HG03354 (cell line): Measurements from ENCODE around the gene LRRC74A.
"Not testable (repeated sequence)": the region's sequence is repeated elsewhere in the genome, so short reads cannot be mapped to it uniquely, and the experiment has no call there.

Experiments used
- ATAC-seq: cut with Tn5 transposase; IDR thresholded peaks from one replicate; pipeline ENCODE4 v1.9.1; 2021; ENCODE audit warnings: mild to moderate bottlenecking; ENCODE audit not compliant: unreplicated experiment, poor library complexity, severe bottlenecking

The LRRC74A gene

DNA sequence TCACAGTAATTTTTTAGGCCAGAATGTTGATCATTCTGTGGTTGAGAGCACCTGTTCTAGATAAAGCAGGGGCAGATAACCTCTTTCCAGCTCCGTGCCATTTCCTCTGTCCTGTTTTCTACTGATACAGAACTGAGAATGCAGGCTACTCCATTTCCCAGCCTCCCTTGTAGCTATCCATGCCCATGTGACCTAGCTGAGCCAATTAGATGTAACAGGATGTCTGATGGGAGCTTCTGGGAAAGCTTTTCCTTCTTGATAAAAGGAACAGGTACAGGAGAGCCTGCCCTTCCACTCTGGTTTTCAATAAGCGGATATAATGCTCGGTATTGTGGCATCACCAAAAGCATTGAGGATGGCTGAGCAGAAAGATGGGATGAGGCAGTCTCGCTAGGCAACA lies 54.2 kb downstream of the LRRC74A start:
- no peak for ATAC-seq

- ATAC-seq, result no peak
These were observed 55.1 kb downstream of the LRRC74A start for GRCh38 chr14:76881348-76881747.

DNA sequence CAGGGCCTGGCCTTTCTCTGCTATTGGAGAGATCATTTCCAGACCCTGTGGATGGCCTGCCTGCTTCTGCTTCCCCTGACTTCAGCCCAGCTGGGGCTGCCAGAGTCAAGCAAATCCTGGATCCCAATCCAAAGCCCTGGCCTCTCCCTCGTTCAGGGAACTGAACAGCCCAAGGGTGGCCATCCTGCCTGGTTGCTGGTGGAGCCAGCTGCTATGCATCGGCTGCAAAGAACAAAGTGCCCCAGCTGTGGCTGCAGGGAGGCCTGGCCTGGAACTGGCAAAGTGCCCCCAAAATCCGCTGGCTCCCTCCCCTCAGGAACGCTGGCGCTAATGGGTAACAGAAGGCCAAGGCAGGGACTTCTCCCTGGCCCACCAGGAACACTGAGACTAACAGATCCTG lies 56.4 kb downstream of the LRRC74A start:
- ATAC-seq, result no peak

GRCh38 chr14:76883447-76883846 lies 57.2 kb downstream of the LRRC74A start:
- ATAC-seq, result no peak

GRCh38 chr14:76884394-76884793 lies 58.2 kb downstream of the LRRC74A start:
- ATAC-seq, result no peak

- no peak for ATAC-seq
These were observed 58.7 kb downstream of the LRRC74A start for GRCh38 chr14:76884853-76885276.

DNA sequence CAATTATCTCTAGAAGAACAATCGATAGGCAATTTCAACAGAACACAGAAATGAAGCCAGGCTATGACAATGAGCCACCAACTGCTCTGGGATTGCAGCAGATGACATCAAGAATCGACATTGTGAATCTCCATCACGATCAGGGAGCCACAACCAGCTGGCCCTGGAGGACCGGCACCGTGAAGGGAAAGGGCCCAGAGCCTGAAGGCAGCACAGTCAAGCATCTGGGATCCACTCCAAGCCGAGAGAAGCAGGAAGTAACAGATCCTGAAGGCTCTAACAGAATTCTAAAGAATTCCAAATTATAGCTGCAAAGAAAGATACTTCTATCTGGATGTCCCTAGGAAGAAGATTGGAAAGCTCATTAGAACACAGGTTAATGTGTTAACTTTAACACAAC lies 61.0 kb downstream of the LRRC74A start:
- ATAC-seq, result no peak

DNA sequence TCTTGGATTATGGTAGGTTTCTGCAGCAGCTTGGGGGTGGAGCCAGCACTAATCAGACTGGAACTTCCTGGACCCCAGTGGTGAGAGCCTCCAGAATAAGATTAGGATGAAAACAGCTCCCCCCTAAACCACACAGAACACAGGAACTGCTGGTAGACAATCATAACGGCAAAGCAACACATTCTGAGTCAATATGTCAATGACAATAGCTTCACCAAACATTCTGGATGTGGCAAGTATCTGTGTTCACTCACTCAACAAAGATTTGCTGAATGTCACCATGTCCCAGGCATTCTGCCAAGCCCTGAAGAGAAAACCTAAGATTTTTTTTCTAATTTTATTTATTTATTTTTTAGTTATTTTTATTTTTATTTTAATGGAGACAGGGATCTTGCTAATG lies 65.2 kb downstream of the LRRC74A start:
- ATAC-seq, result no peak

GRCh38 chr14:76894308-76894707 lies 68.1 kb downstream of the LRRC74A start:
- no peak for ATAC-seq

DNA sequence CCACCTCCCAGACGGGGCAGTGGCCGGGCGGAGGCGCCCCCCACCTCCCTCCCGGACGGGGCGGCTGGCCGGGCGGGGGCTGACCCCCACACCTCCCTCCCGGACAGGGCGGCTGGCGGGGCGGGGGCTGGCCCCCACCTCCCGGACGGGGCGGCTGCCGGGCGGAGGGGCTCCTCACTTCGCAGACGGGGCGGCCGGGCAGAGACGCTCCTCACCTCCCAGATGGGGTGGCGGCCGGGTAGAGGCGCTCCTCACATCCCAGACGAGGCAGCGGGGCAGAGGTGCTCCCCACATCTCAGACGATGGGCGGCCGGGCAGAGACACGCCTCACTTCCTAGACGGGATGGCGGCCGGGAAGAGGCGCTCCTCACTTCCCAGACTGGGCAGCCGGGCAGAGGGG lies 71.8 kb downstream of the LRRC74A start:
- not testable (repeated sequence) for ATAC-seq

GRCh38 chr14:76900682-76901081 lies 74.5 kb downstream of the LRRC74A start:
- ATAC-seq, result no peak

GRCh38 chr14:76901171-76902055 lies 75.2 kb downstream of the LRRC74A start:
- no peak for ATAC-seq

DNA sequence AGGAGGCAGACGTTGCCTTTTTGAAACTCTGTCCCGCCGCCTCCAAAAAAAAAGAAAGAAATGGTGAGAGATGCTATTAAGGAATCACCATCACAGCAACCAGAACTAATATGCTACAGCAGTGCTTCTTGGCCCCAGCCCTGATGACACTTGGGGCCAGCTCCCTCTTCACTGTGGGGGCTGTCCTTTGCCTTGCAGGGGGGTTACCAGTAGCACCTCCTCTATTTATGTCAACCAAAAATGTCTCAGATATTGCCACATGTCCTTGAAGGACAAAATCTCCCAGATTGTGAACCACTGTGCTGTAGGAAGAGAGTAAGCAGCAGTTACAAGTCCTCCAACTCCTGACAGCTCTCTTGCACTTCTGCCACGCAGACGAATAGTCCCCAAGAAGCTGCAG lies 76.4 kb downstream of the LRRC74A start:
- no peak for ATAC-seq

DNA sequence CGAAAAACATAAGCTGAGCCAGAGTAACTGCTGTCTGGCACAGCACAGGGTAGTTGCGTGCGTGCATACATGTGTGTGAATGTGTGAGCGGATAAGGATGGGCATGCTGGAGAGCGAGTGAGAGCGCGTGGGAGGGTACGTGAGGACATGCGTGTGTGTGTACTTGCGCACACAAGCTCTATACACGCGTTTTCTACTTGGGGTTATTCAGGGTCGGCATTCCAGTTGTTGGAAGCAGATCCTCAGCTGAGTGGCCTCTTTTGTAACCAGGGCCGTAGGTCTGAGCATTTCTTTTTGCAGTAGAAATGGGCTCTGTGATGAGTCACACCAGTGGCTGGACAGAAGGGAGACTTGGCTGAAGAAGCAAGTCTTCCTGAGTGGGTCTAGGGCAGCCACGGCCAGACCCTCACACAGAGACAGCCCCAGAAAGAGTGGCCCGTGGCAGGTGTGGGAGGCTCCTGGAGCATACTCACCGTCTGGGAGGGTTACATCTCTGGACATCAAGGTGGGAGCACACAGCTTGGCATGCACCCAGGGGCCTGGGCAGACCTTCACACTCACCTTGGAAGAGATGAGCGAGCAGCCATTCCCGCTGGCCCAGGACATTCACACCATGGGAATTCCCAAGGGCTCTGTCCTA lies 78.0 kb downstream of the LRRC74A start:
- no peak for ATAC-seq

GRCh38 chr14:76904740-76905569 lies 78.7 kb downstream of the LRRC74A start:
- peak; percentile 77 for ATAC-seq

- peak; percentile 57 for ATAC-seq
These were observed 82.6 kb downstream of the LRRC74A start for GRCh38 chr14:76908834-76909233.

DNA sequence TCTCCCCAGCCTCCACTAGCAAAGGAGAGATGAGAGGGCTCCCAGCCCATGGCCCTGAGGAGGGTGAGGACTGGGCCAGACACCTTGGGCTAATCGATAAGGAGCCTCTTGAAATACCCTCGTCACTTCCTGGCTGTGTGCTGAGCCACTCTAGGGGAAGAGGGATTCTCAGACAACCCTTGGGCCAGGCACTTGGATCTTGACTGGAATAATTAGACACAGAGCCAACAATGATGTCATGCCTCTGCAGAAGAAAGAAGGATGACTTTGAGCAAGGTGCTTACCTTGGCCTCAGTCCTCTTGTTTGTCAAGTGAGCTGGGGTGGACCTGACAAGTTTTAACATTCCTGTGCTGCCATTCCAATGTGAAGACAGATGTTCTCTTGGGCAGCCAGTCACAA lies 83.1 kb downstream of the LRRC74A start:
- peak; percentile 8 for ATAC-seq

DNA sequence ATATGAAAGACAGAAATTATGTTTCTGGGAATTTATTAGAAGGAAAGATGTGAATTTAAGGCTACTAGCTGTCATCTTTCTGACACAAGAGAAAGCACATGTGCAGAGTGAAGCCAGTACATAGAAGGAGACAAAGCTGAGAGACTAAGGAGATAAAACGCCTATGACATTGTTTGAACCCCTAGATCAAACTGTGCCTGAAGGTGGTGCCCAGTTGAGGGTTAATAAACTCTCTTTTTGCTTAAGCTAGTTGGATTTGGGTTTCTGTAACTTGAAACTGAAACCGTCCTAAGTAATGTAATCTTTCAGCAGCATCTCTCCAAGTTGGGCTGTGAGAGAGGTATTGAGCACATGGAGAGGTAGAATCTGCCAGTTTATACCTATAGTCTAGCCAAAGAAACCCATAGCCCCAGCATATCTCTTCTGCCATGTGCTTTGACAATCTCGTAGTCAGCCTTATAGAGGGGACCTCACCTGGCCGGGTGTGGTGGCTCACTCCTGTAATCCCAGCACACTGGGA lies 84.2 kb downstream of the LRRC74A start:
- ATAC-seq, result no peak

DNA sequence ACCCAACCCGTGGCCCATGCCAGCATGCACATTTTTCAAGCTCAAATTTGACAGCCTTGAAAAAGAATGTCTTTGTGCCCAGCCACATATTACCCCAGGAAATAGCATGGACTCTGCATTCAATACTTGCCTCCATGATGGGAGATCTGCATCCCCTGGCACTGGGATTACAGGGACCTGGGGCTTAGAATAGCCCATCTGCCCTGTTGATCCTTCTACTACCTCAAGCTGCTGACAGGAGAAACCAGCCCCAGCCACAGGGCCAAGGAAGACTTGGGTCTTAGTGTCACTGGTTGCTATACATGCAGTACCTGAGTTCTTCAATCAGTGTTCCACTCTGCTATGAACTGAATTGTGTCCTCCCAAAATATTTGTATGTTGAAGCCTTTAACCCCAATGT lies 85.3 kb downstream of the LRRC74A start:
- no peak for ATAC-seq

DNA sequence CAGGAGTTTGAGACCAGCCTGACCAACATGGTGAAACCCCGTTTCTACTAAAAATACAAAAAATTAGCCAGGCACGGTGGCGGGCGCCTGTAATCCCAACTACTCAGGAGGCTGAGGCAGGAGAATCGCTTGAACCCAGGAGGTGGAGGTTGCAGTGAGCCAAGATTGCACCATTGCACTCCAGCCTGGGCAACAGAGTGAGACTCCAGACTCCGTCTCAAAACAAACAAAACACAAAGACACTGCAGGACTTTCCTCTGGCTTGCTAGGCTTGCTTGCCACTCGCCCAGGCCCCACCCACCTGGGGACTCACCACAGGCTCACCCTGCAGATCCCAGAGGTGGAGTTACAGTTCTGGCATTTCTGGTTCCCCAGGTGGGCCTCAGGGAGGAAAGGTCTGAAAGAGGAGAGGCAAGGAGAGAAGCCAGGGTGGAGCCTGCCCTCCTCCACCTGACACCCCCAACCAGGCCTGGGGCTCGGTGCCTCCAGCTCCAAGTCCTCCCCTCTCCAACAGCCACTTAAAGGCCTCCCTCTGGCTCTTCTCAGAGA lies 88.4 kb downstream of the LRRC74A start:
- not testable (repeated sequence) for ATAC-seq
